Measurements from ENCODE around the gene ZNF580. TPM values are rescaled to one million over a fixed set of nuclear protein-coding genes. Genes with fewer than 3 reads are reported as not detected.

The ZNF580 gene
- total and polyA plus RNA-seq, 2 of the 13 experiments (the other 11 are each of a cell fraction or from before 2014, with no cell fraction given): 4.4 to 6.0 TPM

DNA sequence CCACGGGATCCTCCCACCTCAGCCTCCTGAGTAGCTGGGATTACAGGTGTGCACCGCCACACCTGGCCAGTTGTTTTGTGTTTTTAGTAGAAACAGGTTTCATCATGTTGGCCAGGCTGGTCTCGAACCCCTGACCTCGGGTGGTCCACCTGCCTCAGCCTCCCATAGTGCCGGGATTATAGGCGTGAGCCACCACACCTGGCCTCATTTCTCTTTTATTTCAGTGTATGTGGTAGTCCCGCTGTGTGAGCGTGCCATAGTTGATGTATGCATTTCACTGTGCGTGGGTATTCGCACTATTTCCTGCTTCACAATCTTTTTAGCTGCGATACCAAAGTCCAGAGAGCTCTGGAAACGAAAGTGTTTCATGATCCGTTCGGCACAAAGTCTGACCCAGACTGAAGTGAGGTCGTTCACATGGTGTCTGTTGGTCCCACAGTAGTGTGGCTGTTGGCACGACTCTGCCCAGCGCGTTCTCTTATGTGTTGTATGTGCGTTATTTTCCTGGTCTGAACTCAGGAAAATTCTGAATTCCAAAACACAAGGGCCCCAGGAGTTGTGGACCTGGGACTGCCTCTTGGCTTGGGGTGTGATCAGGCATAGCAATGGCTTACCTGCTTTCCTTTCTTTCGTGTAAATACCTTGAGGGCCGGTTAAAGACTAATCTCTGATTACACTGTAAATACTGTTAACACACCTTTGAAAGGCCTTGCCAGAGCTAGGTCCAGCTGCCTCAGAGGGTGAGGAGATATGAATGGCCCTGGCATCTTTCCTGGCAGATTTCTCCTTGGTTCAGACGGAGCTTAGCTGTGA lies 42.9 kb downstream of the ZNF580 start (continued):
- TF ChIP-seq MTA3 (CRISPR knock-in tag; IDR thresholded peaks at IDR 0.05) (no peak), ZNF383 (CRISPR knock-in tag; IDR thresholded peaks at IDR 0.05; ENCODE audit: borderline replicate concordance) (no peak), GLI4 (CRISPR knock-in tag; IDR thresholded peaks at IDR 0.05; ENCODE audit: borderline replicate concordance) (no peak), ZNF337 (CRISPR knock-in tag; IDR thresholded peaks at IDR 0.05; ENCODE audit: borderline replicate concordance, low read depth) (no peak), ZFP37 (CRISPR knock-in tag; IDR thresholded peaks at IDR 0.05; ENCODE audit: borderline replicate concordance) (no peak), ZNF589 (CRISPR knock-in tag; conservative IDR thresholded peaks at IDR 0.05) (no peak; the same call in 1 of the 2 replicates), JUND (CRISPR knock-in tag; IDR thresholded peaks at IDR 0.05) (peak; percentile 41; the same call in 1 of the 2 replicates), ZNF143 (CRISPR knock-in tag; IDR thresholded peaks at IDR 0.05) (no peak), SUZ12 (IDR thresholded peaks at IDR 0.05; ENCODE audit: low read depth, low read length) (no peak), ADNP (CRISPR knock-in tag; IDR thresholded peaks at IDR 0.05) (peak; percentile 37; the same call in 1 of the 2 replicates), HDAC1 (CRISPR knock-in tag; IDR thresholded peaks at IDR 0.05) (peak; percentile 75), GATAD2A (CRISPR knock-in tag; IDR thresholded peaks at IDR 0.05) (peak; percentile 84), IKZF4 (CRISPR knock-in tag; IDR thresholded peaks at IDR 0.05; ENCODE audit: borderline replicate concordance, low read depth, not compliant biosample characterization) (peak; percentile 28), NCOA1 (CRISPR knock-in tag; IDR thresholded peaks at IDR 0.05) (no peak), MAF1 (CRISPR knock-in tag; IDR thresholded peaks at IDR 0.05; ENCODE audit: borderline replicate concordance) (no peak)
- TF ChIP-seq, protein P1, sequence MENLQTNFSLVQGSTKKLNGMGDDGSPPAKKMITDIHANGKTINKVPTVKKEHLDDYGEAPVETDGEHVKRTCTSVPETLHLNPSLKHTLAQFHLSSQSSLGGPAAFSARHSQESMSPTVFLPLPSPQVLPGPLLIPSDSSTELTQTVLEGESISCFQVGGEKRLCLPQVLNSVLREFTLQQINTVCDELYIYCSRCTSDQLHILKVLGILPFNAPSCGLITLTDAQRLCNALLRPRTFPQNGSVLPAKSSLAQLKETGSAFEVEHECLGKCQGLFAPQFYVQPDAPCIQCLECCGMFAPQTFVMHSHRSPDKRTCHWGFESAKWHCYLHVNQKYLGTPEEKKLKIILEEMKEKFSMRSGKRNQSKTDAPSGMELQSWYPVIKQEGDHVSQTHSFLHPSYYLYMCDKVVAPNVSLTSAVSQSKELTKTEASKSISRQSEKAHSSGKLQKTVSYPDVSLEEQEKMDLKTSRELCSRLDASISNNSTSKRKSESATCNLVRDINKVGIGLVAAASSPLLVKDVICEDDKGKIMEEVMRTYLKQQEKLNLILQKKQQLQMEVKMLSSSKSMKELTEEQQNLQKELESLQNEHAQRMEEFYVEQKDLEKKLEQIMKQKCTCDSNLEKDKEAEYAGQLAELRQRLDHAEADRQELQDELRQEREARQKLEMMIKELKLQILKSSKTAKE (CRISPR knock-in tag; IDR thresholded peaks at IDR 0.05; ENCODE audit: borderline replicate concordance): peak; percentile 68; the same call in 1 of the 2 replicates
- TF ChIP-seq, protein P2, sequence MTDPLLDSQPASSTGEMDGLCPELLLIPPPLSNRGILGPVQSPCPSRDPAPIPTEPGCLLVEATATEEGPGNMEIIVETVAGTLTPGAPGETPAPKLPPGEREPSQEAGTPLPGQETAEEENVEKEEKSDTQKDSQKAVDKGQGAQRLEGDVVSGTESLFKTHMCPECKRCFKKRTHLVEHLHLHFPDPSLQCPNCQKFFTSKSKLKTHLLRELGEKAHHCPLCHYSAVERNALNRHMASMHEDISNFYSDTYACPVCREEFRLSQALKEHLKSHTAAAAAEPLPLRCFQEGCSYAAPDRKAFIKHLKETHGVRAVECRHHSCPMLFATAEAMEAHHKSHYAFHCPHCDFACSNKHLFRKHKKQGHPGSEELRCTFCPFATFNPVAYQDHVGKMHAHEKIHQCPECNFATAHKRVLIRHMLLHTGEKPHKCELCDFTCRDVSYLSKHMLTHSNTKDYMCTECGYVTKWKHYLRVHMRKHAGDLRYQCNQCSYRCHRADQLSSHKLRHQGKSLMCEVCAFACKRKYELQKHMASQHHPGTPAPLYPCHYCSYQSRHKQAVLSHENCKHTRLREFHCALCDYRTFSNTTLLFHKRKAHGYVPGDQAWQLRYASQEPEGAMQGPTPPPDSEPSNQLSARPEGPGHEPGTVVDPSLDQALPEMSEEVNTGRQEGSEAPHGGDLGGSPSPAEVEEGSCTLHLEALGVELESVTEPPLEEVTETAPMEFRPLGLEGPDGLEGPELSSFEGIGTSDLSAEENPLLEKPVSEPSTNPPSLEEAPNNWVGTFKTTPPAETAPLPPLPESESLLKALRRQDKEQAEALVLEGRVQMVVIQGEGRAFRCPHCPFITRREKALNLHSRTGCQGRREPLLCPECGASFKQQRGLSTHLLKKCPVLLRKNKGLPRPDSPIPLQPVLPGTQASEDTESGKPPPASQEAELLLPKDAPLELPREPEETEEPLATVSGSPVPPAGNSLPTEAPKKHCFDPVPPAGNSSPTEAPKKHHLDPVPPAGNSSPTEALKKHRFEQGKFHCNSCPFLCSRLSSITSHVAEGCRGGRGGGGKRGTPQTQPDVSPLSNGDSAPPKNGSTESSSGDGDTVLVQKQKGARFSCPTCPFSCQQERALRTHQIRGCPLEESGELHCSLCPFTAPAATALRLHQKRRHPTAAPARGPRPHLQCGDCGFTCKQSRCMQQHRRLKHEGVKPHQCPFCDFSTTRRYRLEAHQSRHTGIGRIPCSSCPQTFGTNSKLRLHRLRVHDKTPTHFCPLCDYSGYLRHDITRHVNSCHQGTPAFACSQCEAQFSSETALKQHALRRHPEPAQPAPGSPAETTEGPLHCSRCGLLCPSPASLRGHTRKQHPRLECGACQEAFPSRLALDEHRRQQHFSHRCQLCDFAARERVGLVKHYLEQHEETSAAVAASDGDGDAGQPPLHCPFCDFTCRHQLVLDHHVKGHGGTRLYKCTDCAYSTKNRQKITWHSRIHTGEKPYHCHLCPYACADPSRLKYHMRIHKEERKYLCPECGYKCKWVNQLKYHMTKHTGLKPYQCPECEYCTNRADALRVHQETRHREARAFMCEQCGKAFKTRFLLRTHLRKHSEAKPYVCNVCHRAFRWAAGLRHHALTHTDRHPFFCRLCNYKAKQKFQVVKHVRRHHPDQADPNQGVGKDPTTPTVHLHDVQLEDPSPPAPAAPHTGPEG (CRISPR knock-in tag; IDR thresholded peaks at IDR 0.05): no peak
- TF ChIP-seq, protein P3, sequence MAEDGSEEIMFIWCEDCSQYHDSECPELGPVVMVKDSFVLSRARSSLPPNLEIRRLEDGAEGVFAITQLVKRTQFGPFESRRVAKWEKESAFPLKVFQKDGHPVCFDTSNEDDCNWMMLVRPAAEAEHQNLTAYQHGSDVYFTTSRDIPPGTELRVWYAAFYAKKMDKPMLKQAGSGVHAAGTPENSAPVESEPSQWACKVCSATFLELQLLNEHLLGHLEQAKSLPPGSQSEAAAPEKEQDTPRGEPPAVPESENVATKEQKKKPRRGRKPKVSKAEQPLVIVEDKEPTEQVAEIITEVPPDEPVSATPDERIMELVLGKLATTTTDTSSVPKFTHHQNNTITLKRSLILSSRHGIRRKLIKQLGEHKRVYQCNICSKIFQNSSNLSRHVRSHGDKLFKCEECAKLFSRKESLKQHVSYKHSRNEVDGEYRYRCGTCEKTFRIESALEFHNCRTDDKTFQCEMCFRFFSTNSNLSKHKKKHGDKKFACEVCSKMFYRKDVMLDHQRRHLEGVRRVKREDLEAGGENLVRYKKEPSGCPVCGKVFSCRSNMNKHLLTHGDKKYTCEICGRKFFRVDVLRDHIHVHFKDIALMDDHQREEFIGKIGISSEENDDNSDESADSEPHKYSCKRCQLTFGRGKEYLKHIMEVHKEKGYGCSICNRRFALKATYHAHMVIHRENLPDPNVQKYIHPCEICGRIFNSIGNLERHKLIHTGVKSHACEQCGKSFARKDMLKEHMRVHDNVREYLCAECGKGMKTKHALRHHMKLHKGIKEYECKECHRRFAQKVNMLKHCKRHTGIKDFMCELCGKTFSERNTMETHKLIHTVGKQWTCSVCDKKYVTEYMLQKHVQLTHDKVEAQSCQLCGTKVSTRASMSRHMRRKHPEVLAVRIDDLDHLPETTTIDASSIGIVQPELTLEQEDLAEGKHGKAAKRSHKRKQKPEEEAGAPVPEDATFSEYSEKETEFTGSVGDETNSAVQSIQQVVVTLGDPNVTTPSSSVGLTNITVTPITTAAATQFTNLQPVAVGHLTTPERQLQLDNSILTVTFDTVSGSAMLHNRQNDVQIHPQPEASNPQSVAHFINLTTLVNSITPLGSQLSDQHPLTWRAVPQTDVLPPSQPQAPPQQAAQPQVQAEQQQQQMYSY (CRISPR knock-in tag; IDR thresholded peaks at IDR 0.05): no peak
